Stimulated activated CD4-positive, alpha-beta T cell treated with anti-CD3 and anti-CD28 coated beads, Interleukin-2, amount 100 ng/mL, for 4 hours (primary cell): Measurements from ENCODE around the gene ANAPC4.

Experiments used
- DNase-seq: peaks from one replicate; pipeline ENCODE4 v3.0.0-alpha.2; 2020; ENCODE audit warnings: low read depth

The ANAPC4 gene

GRCh38 chr4:25439918-25440477 lies 62.9 kb downstream of the ANAPC4 start:
- DNase-seq: peak; percentile 17

- no peak for DNase-seq
Measured at GRCh38 chr4:25440478-25441030, 63.5 kb downstream of the ANAPC4 start.

- no peak for DNase-seq
Measured at GRCh38 chr4:25441519-25442117, 64.6 kb downstream of the ANAPC4 start.

- no peak for DNase-seq
Measured at GRCh38 chr4:25442863-25443307, 65.8 kb downstream of the ANAPC4 start.

DNA sequence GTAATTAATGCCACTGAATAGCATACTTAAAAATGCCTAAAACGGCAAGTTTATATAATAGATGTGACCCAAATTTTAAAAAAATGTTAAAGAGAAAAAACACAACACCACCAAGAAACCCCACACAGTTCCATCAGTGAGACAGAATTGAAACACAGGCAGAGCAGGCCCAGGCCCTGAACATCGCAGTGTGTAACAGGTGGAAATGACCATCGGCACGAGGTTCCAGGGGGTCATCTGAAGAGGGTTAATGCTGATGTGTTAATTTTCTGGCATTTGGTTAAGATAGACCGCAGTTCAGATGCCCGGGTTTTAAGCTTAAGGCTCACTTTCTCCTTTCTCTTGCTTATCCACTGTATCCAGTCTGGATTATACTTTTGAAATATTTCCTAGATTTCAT lies 66.8 kb downstream of the ANAPC4 start:
- no peak for DNase-seq

DNA sequence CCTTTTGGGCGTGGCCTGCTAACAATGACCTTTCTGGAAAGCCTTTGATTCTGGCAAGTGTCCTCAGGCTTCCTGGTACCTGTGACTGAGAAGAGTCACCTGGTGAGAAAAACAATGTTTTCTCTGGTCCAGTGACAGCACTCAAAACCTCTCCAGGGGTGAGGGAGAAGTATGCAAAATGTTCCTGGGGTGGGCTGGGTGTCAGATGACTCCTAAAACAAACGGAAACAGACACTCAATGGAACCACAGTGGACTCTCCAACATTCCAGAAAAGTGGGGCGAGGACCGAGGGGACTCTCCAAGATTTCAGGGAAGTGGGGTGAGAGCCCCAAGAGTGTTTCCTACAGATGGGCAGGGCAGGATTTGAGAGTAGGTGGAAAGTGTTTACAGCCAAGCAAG lies 69.5 kb downstream of the ANAPC4 start:
- no peak for DNase-seq

GRCh38 chr4:25448379-25449109 lies 71.5 kb downstream of the ANAPC4 start:
- DNase-seq: no peak

- DNase-seq: no peak
Measured at GRCh38 chr4:25449270-25449669, 72.2 kb downstream of the ANAPC4 start.

DNA sequence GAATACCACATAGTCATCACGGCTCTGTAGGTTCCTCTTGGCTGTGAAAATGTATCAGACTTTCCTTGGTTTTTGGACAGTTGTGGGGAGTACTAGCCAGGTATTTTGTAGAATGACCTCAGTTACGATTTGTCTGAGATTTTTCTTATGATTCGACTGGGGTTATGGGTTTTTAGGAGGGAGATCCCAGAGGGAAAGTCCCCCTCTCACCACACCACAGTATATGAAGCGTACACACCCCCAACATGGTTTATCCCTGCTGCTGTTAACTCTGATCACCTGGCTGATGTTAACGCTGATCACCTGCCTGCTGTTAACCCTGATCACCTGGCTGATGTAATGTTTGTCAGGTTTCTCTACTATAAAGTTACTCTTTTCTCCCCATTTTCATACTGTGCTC lies 72.6 kb downstream of the ANAPC4 start:
- no peak for DNase-seq

DNA sequence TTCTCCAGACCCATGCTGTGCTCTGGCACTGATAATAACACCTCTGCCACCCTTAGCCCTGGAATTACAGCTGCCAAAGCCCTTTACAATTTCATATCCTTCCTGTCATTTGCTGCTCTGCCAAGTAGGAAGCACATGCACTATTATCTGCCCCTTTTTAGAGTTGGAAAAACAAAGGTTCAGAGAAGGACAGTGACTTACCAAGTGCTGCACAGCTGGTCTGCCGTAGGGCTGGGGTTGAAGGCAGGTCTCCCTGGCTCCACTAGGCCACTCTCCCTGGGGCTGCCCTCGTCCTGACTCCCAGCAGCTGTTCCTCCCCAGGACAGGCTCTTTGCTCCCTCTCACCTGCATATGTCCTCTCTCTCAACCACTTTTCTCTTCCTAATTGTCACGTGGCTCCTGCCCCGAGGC lies 73.4 kb downstream of the ANAPC4 start:
- DNase-seq: no peak

GRCh38 chr4:25451676-25452075 lies 74.6 kb downstream of the ANAPC4 start:
- DNase-seq: no peak

DNA sequence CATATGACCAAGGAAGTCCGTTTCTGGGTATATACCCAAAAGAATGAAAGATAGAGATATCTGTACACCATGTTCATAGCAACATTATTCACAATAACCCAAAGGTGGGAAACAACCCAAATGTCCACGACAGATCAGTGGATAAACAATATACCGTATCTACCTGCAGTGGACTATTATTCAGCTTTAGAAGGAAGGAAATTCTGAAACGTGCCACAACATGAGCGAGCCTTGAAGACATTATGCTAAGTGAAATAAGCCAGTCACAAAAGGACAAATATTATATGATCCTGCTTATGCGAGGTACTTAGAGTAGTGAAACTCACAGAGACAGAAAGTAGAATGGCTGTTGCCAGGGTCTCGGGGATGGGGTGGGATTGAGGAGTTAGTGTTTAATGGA lies 75.0 kb downstream of the ANAPC4 start:
- no peak for DNase-seq

DNA sequence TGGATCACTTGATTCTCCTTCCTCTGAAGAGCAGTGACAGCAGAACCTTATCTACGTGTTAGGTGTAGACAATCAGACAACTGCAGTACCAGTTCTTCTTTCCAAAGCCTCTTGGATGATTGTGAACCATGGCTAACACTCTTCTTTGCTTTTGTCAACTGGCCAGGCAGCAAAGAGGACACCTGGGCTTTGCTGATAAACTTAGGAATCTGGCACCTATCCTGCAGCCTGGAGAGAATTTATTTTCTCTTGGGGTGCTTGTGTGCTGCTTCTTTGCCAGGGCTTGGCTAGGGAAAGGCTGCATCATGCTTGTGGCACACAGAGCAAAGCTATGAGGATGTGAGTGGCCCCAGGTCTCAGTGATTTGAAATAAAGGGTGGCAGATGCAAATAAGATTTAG lies 77.4 kb downstream of the ANAPC4 start:
- no peak for DNase-seq

DNA sequence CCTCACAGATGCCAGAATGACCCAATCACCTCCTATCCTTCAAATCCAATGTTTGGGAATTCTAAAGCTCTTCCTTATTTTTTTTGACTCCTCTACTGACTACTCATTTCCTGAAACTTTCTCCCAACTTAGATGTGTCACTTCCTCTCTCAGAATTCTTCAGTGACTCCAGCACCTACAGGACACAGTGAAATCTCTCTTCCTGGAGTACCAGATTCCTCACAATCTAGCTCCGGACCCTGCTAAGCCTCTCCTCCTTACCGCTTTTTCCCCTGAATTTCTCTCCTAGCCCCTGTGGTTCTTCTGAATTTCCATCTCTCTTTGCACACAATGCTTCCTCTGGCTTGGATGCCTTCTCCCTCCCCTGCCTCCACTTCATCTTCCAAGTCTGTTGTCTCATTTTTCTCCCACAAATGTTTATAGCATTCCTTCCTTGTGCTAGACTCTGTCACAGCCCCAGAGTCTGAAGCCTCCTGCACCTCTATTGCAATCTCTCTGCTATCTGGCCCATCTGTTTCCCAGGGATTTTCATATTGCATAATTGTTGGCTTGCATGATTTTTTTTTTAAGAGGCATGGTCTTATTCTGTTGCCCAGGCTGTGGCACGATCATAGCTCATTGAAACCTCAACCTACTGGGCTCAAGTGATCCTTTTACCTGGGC lies 80.1 kb downstream of the ANAPC4 start:
- no peak for DNase-seq

DNA sequence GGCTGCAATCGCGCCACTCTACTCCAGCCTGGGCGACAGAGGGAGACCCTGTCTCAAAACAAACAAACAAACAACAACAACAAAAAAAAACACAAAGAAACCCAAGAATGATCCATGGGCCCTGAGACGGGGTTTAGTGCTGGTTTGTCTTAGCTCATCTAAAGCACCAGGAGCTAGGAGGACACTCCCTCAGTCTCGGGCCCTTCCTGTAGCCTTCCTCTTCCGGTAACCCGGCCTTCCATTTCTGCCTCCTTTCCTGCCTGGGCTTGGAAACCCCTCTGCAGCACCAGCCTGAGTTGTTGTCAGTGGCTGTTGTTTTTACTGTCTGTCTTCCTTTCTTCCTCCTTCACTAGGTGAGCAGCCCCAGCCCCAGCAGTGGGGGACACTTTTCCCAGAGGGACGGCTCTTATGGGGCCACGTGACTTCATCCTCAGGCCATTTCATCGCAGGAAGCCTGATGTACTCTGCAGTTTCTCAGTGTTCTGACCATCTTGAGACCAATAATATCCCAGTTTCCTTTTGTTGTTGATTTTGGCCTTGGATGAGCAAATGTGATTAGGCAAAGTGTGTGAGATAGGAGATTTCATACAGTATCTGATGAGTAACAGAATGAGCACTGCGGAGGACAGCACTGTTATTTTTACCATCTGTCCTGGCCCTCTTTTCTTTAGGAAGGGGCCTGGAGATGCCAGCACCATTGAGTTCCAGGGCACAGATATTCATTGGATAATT lies 90.1 kb downstream of the ANAPC4 start:
- no peak for DNase-seq

DNA sequence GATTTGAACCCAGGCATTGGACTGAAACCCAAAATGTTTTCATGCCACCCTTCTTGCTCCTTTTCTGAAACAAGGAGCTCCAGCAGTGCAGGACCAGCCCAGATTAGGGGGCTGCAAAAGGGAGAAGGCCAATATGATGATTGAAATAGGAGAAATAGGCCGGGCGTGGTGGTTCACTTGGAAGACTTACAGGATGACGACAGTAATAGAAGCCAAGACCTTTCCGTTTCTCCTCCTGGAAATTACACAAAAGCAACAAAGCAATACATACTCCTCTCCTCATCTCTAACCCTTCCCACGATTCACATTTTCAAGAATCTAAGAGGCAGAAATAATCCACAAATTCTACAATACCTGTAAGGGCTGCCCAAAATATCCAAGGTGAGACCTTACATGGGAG lies 90.8 kb downstream of the ANAPC4 start:
- no peak for DNase-seq
